Kidney capillary endothelial cell (primary cell): ENCODE results near the gene IKBKG.
"Not testable (repeated sequence)": the region's sequence is repeated elsewhere in the genome, so short reads cannot be mapped to it uniquely, and the experiment has no call there.

Experiments used
- DNase-seq: peaks from one replicate; pipeline ENCODE4 v3.0.0-alpha.2; 2018; ENCODE audit warnings: low spot score

Gene IKBKG

GRCh38 chrX:154605566-154605965 lies 58.1 kb downstream of the IKBKG start:
- no peak for DNase-seq

GRCh38 chrX:154607370-154607769 lies 60.0 kb downstream of the IKBKG start:
- no peak for DNase-seq

DNA sequence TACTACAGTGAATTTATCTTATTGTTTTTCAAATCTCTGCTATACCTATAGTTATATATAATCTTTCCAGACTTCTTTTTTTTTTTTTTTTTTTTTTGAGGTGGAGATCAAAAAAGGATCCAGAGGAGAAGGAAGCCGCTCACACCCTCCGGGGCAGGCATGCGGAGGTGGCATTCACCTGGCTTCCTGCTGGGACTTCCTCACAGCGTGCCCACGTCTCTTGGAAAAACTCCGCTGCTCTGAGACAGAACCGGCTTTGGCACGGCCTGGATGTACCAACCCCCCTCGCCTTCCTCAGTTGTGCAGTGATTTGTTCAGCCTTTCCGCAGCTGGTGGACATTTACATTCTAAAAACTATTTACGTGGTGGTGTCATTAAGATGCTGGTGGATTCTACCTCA lies 60.6 kb downstream of the IKBKG start:
- DNase-seq, result not testable (repeated sequence)

DNA sequence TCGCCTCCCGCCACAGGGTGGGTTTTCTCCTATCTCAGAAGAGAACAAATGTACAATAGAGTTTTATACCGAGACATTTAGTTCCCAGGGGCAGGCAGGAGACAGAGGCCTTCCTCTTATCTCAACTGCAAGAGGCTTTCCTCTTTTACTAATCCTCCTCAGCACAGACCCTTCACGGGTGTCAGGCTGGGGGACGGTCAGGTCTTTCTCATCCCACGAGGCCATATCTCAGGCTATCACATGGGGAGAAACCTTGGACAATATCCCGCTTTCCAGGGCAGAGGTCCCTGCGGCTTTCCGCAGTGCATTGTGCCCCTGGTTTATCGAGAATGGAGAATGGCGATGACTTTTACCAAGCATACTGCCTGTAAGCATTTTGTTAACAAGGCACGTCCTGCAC lies 61.4 kb downstream of the IKBKG start:
- not testable (repeated sequence) for DNase-seq

- not testable (repeated sequence) for DNase-seq
These were observed 63.7 kb downstream of the IKBKG start for GRCh38 chrX:154611146-154611545.

DNA sequence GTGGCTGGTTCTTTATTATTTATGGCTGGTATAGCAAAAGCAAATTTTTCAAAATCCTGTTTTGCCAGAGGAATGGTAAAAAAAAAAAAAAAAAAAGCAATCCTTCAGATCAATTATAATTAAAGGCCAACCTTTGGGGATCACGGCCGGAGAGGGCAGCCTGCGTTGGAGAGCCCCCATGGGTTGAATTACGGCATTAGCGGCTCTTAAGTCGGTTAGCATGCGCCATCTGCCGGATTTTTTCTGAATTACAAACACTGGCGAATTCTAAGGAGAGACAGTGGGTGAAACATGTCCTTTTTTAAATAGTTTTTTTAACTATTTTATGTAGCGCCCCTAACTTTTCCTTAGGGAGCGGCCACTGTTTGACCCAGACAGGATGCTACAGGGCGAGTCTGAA lies 66.2 kb downstream of the IKBKG start:
- DNase-seq, result not testable (repeated sequence)
